Erythroblast (primary cell): ENCODE data around the gene MBTPS1.

Experiments used
- DNase-seq, 2 experiments: peaks; one replicate each; lab custom pipeline; 2025; lab: John Stamatoyannopoulos, UW
- GATA1 ChIP-seq: IDR thresholded peaks from 2 replicates; pipeline ENCODE4 v1.6.1; 2011; ENCODE audit warnings: low read depth, mild to moderate bottlenecking, control low read depth, low read length, moderate library complexity
- POLR2A ChIP-seq: IDR thresholded peaks from 2 replicates; pipeline ENCODE4 v1.6.1; 2011; ENCODE audit warnings: mild to moderate bottlenecking, low read length

MBTPS1 gene

DNA sequence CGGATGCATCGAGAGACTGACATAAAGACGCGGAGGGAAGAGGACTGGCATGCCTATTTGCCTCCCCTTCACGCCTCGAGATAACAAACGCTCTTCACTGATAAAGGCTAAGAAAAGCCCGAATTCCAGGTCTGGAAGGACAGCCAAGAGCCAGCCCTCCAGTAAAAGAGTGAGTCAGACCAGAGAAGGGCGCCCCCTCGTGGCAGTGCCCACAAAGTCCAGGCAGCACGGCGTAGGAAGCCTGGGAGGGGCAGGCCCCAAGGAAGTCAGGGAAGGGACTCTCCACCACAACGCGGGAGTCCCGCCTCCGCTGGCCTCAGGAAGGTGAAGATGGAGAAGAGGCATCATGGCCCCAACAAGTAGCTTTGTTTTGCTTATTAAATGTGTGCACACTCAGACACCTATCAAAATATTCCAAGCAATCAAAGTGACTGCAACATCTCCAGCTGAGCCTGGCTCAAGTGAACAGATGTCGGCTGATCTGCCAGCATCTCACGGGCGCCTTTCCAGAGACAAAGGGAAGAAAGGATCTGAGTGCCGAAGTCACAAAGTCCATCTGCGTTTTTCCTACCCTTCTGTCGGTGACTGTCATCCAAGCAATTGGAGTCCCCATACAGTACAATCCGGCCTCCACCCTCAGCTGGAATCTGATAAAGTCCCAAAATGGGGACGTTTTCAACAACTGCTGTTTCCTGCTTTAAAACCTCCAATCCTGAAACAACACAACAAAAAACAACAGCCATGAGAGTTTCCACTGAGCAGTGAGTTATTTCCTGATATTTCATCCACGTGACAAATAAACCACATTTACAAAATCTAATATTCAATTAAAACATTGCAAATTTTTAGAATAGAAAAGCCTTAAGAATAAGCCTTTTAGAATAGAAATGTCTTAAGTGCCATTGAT, 53.8 kb downstream of the MBTPS1 start:
- TF ChIP-seq POLR2A: no peak
- TF ChIP-seq GATA1: no peak

DNA sequence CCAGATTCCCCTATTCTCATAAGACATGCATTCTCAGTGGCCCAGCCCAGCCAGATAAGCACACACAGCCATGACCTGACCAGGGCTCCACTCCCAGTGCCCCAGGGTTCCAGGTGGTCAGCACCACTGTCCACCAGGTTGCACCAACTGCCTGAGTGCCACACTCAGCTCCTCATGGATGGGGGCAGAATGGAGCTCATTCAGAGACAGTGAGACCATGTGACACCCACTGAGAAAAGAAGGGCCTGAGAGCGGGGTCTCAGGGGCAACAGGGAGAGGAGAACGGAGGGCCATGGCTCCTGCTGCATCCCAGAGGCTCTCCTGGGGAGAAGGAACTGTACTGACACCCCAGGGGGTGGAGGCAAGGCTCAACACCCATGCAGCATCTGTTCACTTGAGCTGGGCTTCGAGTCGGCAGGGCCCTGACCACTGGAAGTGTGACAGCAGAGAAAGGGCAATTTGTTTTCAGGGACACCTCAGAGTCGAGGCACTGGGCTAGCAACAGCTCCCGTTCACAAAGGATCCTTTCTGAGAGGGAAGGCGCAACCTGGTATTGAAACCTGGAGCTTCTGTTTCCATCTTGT, 55.4 kb downstream of the MBTPS1 start:
- TF ChIP-seq GATA1 (no peak), POLR2A (no peak)

More for the DNA sequence above, 53.8 kb downstream of the MBTPS1 start:
- DNase-seq: peak; percentile 64 to 84

DNA sequence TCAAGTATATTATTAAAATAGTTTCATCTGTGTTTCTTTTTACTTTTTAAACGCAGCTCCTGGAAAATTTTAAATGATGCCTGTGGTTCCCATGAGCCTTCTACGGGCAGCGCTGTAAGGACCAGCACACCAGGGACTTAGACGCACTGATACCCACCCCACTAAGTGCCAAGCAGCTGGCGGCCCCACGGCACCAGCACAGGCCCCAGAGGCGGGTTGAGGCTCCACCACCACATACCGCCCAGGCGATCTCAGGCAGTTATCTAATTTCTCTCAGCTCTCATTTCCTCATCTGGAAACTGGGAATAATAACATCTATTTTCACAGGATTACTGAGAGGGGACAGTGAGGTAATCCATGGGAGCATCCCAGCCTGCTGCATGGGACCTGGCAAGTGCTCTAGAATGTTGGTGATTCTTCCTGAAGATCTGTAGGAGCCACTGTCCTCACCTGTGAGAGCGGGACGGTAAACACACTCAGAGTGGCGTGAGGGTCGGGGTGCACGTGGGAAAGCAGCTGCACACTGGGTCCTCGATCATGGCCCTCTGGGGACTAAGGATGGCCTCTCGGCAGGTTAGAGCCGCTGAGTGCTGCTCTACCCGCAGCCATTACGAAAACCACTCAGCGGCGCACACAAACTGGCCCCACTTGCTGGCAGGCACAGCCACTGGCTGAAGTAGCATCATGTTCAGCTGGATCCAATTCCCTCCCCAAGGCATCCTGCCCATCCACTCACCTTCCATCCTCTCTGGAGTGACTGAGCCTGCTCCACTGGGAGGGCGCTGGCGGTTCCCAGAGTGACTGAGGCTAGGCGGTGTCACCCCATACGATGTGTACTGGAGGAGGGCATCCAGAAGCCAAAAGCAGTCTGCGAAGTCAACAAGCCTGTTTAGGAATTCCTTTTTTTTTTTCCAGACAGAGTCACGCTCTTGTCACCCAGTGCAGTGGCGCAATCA, 56.5 kb downstream of the MBTPS1 start:
- TF ChIP-seq GATA1 (no peak), POLR2A (no peak)
- no peak for DNase-seq

More for the DNA sequence above, 55.4 kb downstream of the MBTPS1 start:
- no peak for DNase-seq

DNA sequence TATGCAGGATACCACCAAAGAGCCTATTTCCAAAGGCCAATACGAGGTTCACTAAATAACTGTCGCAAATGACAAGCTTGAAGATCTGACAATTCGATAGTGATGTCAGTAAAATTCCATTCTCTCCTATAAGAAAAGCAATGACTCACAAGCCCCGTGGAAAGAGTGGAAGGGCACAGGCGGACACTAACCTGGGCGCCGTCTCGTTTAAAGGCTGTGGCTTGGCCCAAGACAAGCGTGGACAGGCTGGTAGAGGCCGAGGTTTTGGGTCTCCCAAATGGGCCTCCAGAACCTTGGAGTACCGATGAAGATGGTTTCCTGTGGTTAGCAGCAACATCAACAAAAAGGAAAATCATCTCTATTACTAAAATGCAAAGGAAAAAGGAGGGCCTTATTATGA, 57.6 kb downstream of the MBTPS1 start:
- DNase-seq: no peak
- TF ChIP-seq GATA1 (no peak), POLR2A (no peak)

DNA sequence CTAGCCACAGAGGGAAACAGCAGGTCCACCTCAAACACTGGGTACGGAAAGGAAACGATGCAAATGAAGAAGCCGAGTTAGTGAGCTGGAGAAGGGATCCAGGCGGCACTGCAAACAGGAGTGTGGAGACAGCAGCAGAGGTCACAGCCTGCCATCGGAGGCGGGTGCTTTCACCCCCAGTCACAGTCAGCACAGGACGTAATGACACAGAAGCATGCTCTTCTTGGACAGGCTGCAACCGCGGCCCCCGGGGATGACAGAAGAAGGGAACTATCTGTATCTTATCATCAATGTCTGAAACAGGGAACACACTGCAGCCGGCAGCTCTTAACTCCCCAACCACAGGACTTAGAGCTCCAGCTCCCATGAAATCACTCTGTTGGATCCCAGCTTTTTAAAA, 58.1 kb downstream of the MBTPS1 start:
- TF ChIP-seq GATA1 (no peak), POLR2A (no peak)
- DNase-seq: no peak

DNA sequence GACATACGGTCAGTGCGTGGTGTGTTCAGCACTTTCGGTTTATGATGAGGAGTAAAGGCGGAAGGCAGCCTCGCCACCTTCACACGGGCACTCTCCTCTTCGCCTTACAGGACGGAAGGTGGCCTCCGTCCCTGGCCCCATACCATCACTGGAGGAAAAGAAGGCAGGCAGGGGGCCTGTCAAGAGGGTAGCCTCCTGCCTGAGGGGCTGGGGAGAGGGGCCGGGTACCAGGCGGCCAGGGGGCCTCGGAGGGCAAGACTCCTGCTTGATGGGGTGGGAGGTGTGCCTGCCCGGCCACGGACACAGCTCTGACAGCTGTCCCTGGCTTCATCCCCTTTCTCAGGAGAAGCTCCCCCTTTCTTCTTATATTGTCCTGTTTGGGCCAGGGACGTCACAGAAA, 58.5 kb downstream of the MBTPS1 start:
- DNase-seq: no peak
- no peak for TF ChIP-seq GATA1
- no peak for TF ChIP-seq POLR2A

DNA sequence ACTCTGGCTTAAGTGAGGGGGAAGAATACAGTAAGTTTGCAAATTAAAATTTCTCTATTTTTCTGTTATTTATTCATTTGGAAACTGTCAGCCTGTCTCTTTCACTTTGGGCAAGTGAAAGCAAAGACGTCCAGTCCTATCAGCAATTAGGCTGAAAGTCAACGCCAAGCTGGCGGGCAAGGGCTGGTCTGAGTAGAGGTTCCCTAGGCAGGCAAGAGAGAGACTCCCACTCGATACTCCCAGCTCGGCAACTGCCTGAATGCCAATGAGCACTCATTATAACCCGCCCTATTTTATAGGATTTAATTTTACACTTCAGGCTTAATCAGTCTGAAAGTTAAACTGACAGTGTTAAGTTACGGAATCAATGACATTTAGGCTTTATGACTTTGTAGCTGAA, 59.8 kb downstream of the MBTPS1 start:
- no peak for DNase-seq
- no peak for TF ChIP-seq GATA1
- no peak for TF ChIP-seq POLR2A

DNA sequence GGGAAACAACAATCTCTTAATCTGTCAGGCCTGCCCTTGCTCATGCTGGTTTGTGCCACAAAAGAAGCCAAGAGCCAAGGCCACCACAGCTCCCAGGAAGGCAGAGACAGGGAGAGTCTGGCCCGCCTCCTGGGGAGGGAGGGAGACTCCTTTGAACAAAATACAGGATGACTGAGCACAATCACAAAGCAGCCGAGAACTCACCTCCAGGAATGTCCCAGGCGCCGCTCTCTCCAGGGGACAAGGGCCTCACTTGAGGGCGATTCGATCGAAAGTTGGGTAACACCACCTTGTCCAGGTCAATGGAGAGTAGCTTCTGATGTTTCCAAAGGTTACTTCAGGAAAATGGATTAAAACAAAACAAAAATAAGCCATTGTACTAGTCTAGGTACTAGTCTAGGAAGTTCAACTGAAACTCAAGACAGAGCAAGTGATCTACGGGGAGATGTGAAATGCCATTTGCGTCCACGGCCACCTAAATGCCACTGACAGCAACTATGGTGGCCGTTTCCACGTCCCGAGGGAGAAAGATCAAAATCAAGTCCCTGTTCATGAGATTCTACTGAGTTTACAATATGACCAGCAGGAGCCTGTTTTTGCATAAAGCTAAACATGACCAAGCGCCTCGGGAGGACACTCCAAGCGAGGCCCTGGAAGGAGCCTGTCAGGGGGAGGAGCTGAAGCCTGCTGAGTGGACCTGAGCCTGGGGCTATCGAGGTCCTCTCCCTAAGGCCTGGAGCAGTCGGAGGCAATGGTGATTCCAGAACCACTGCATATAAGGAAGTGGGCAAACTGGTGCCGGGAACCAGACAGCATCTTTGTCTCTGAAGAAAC, 60.7 kb downstream of the MBTPS1 start:
- DNase-seq: no peak
- no peak for TF ChIP-seq POLR2A
- TF ChIP-seq GATA1: no peak

DNA sequence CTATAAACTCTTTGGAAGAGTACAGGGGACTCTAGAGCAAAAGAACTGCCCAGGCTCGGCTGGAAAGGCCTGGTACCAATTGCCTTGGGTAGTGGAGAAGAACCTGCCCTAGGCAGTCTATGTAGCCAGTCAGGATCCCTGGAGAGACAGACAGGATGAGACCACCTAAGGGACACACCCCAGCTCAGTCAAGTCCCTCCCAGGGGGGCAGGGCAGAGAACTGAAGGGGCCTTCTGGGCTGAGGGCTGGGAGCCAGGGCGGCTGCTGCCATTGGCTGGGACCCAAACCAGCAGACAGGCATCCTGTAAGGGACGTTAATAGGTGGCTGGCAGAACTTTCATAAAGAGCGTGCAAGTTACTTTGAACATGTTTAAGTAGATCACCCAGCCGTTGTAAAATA, 61.4 kb downstream of the MBTPS1 start:
- no peak for DNase-seq
- no peak for TF ChIP-seq POLR2A
- no peak for TF ChIP-seq GATA1

DNA sequence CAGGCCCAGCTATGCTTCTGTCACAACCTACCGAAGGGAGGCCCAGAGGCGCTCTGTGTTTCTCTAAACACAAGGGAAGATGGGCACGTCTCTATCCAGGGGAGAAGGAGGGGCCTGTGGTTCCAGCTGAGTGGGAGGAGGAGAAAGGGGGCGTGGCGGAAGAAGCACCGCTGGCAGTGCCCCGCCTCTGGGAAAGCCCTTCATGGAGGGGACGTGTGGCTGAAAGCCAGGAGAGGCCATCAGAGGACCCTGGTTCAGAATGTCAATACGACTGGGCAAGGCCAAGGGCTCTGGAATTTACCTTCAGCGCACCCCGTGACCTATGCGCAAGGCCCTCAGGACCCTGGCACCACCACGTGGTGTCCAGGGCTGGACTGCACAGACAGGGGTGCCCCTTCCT, 61.8 kb downstream of the MBTPS1 start:
- TF ChIP-seq GATA1 (no peak), POLR2A (no peak)
- no peak for DNase-seq

DNA sequence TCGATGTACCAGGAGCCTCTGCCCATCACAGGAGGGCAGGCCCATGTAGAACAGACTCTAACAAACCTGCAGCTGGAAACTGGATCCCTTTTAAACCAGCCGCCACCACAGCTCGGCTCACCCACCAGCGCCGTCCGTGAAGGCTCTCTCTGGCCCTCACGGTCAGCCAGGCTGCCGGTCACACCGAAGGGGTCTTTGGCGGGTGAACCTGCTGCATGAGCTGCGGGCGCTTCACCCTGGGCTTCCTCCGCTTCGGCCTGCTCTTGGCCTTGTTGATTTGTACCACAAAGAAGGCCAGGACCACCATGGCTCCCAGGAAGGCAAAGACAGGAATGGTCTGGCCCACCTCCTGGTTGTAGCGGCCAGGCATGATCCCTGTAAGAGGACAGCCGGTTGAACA, 62.5 kb downstream of the MBTPS1 start:
- TF ChIP-seq POLR2A: no peak
- TF ChIP-seq GATA1: no peak
- no peak for DNase-seq

DNA sequence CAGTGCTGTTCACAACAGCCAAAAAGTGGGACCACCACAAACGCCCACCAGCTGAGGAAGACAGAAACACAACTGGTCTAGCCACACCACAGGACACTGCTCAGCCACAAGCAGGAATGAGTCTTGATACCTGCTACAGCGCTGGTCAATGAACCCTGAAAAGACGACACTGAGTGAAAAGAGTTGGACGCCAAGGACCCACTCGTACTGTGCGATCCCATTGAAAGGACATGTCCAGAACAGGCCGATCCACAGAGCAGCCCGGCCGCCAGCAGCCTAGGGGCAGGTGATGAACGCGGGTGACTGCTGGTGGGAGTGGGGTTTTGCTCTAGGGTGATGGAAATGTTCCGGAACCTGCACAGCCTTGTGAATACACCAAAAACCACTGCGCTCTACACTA, 63.5 kb downstream of the MBTPS1 start:
- no peak for DNase-seq
- TF ChIP-seq GATA1 (no peak), POLR2A (no peak)

DNA sequence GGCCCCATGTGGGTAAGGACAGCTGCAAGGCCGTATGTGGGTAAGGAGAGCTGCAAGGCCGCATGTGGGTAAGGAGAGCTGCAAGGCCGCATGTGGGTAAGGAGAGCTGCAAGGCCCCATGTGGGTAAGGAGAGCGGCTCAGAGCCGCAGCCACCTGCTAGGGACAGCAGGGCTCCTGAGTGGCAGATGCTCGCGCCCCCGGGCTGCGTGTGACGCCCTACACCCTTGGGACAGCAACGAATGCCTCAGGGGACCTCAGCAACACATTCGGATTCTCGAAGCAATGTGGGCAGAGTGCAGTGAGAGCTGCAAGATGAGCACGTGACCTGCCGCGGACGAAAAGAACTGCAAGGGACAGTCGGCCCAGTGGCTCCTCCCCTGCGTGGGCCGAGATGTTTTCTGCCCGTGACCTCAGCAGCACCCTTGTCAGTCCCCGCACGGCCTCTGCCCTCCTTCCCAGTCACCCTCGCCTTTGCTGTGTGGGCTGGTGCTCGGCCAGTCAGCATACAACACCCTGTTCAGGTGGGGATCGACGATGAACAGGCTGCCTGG, 64.6 kb downstream of the MBTPS1 start:
- no peak for DNase-seq
- TF ChIP-seq POLR2A (no peak), GATA1 (no peak)

DNA sequence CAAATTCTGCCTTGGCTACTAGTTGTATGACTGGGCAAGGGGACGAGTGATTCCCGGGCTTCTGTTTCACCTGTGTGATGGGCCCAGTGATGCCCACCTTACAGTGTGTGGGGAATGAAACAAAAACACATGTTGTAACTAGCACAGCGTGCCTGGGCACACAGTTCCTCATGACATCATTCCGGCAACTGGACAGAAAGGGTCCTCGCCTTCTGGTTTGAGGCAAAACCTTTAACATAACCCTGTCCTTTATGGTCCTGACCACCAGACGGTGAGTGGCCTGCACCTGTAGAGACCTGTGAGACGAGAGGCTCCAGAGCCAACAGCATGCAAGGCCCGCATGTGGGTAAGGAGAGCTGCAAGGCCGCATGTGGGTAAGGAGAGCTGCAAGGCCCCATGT, 66.4 kb downstream of the MBTPS1 start:
- TF ChIP-seq POLR2A (no peak), GATA1 (no peak)
- DNase-seq: no peak
